HG03025 (cell line): ENCODE data around the gene NPLOC4.
"Not testable (repeated sequence)": the region's sequence is repeated elsewhere in the genome, so short reads cannot be mapped to it uniquely, and the experiment has no call there.

Experiments
- ATAC-seq: cut with Tn5 transposase; IDR thresholded peaks from one replicate; pipeline ENCODE4 v1.9.1; 2021; ENCODE audit warnings: mild to moderate bottlenecking, moderate library complexity; ENCODE audit not compliant: unreplicated experiment, low FRiP score

The NPLOC4 gene

DNA sequence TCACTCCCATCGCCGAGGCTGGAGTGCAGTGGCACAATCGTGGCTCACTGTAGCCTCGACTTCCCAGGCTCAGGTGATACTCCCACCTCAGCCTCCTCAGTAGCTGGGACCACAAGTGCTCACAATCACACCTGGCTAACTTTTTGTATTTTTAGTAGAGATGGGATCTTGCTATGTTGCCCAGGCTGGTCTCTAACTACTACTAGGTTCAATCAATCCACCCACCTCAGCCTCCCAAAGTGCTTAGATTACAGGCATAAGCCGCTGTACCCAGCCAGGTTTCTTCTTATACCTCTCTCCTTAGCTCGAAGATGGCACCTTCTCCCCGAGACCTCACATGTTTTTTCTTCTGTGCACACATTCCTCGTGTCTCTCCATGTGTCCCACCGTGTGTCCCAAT lies 3.1 kb upstream of the NPLOC4 start:
- no peak for ATAC-seq

DNA sequence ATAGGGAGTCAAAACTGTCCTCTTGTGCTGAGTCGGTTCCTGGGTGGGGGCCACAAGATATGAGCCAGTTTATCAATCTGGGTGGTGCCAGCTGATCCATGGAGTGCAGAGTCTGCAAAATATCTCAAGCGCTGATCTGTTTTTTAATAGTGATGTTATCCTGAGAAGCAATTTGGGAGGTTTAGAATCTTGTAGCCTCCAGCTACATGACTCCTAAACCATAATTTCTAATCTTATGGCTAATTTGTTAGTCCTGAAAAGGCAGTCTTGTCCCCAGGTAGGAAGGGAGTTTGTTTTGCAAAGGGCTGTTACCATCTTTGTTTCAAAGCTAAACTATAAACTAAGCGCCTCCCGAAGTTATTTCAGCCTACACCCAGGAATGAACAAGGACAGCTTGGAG lies 1.8 kb upstream of the NPLOC4 start:
- ATAC-seq = no peak

DNA sequence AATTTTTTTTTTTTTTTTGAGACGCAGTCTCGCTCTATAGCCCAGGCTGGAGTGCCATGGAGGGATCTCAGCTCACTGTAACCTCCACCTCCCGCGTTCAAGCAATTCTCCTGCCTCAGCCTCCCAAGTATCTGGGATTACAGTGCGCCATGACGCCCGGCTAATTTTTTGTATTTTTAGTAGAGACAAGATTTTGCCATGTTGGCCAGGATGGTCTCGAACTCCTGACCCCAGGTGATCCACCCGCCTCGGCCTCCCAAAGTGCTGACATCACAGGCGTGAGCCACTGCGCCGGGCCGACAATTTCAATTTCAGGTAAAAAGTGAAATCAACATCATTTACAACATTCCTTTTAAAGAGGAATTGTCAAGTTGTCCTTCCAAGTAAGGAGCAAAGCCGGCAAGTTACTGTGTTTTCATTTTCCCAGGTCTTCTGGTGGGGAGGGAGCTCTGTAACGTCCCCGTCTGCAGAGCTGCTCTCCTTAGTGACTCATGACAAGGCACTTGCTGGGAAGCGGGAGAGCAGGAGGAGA lies 873 bp downstream of the NPLOC4 start:
- ATAC-seq = no peak

DNA sequence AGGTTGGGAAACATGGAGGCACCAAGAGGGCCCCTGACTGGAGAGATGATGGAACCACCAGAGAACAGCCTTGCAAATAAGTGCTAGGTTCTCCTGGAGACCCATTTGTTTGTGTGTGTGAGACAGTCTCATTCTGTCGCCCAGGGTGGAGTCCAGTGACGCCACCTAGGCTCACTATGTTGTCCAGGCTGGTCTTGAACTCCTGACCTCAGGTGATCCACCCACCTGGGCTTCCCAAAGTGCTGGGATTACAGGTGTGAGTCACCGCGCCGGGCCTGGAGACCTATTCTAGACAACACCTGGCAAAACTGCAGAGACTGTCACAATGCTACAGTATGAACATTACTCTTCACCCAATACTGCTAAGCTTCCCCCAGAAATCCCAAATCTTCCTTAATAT lies 1.5 kb downstream of the NPLOC4 start:
- ATAC-seq = no peak

DNA sequence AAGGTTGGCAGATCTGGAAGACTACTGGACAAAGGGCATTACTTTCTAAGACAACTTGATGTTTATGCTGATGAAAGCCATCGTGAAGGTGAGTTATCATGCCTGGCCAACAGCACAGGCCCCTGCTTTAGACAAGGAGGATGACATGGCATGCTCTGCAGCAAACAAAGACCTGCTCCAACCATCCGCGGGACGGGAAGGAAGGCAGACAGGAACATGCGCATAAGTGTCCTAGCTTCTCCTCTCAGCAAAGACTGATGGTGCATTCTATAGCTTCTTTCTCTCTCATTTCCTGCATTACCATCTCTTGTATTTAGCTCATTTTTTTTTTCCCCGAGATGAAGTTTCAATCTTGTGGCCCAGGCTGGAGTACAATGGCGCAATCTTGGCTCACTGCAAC lies 5.4 kb downstream of the NPLOC4 start:
- ATAC-seq = no peak

DNA sequence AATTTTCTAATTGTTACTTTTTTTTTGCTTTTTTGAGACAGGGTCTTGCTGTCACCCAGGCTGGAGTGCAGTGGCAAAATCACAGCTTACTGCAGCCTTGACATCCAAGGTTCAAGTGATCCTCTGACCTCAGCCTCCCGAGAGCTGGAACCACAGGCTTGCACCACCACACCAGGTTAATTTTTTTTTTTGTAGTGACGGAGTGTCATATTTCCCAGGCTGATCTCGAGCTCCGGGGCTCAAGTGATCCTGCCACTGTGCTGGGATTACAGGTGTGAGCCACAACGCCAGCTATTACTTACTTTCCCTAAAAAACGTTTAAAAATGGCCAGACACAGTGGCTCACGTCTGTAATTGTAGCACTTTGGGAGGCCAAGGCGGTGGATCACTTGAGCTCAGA lies 6.6 kb downstream of the NPLOC4 start:
- ATAC-seq = no peak

DNA sequence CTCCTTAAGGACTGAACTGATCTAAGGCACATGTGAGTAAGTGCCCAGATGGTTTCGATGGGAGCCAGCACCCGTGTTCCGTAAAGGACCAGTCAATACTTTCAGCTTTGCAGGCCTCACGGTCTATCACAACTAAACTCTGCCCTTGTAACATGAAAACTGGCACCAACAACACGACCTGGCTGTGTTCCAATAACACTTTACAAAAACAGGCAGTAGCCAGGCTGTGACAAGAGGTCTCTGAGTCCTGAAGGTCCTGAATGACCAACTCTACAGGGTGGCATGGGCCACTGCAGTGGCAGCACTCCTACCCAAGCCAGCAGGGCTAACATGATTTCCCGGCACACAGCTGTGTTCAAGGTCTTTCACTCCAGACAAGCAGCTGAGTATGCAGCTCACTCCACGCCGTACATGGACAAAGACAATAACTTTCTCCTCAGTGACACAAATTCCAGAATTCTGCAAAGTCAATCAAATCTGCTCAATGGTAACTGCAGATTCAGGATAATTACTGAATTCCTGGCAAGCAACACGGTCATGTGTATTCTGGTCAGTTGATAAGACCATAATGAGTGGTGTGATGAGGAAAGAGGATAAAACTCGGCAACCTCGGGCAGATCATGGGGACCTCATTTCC lies 15.3 kb downstream of the NPLOC4 start:
- no peak for ATAC-seq

DNA sequence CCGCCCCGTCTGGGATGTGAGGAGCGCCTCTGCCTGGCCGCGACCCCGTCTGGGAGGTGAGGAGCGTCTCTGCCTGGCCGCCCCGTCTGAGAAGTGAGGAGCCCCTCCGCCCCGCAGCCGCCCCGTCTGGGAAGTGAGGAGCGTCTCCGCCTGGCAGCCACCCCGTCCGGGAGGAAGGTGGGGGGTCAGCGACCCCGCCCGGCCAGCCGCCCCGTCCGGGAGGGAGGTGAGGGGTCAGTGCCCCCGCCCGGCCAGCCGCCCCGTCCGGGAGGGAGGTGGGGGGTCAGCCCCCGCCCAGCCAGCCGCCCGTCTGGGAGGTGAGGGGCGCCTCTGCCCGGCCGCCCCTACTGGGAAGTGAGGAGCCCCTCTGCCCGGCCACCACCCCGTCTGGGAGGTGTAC lies 18.6 kb downstream of the NPLOC4 start:
- not testable (repeated sequence) for ATAC-seq

DNA sequence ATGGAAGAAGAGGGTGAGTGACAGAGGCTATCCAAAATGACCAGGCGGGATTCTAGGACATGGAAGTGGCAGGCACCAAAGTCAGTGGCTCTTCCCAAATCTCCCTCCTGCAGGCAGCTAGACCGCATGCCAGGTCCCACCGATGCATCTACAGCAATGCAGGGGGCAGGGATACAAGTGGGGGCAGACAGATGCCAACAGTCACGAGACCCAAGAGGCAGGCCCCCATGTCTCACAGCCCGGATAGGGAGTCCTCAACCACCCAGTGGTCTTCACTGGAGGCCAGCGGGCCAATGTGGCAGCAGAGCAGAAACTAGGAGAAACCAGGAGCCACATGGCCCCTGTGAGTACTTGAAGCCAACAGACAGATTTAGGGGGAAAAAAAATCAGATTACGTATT lies 20.0 kb downstream of the NPLOC4 start:
- ATAC-seq = no peak

DNA sequence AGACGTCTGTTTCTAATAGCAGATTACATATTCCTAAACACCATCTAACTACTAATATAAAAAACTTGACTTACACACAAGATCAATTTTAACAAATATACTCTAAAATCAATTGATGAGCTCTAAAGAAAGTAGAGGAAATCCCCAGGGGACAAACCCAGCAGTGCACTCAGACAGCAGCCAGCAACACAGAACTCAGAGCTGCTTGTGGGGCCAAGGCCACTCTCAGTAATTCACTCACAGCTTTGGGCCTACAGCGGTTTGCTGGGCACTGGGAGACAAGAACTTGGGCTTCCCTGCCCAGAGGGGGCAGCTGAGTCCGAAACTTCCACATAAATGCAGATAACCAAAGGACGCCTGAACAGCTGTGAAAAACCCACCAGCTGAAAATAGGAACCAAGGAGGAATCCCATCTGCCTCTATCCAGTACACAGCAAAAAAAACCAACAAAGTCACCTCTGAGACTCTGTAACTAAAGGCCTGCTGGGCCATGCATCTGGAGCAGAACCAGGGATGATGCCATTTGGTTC lies 21.4 kb downstream of the NPLOC4 start:
- ATAC-seq = no peak

DNA sequence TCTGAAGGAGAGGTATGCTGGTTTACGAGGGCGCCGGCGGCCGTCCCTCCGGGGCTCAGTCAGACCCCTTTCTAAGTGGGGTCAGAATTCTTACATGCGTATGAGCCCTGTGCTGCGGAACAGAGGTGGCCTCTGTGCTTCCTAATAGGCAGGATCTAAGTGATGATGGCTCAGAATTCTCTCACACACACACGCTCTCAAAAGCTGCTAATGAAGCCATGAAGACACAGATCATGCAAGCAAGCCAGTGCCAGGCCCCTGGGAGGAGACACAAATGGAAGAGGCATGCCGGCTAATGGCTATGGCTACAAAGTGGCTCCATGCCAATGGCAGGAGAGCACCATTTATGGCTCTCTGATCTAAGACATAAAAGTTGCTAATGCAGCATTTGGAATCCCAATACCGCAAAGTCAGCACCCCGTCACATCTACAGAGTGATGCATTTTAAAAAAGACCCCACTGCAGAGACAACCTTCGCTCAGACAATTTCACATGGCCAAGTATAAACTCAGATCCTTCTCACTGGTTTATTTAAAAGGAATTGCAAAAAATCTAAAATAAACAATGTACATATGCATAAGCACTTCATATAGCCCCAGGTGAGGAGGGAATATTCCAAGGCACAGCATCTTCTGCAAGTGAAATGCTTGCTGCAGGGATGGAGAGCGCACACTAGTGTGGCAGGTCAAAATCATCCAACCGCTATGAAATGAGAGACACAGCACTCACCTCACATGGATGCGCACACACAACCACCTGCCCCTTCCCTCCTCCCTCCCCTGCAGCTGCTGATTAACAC lies 24.5 kb downstream of the NPLOC4 start:
- no peak for ATAC-seq

DNA sequence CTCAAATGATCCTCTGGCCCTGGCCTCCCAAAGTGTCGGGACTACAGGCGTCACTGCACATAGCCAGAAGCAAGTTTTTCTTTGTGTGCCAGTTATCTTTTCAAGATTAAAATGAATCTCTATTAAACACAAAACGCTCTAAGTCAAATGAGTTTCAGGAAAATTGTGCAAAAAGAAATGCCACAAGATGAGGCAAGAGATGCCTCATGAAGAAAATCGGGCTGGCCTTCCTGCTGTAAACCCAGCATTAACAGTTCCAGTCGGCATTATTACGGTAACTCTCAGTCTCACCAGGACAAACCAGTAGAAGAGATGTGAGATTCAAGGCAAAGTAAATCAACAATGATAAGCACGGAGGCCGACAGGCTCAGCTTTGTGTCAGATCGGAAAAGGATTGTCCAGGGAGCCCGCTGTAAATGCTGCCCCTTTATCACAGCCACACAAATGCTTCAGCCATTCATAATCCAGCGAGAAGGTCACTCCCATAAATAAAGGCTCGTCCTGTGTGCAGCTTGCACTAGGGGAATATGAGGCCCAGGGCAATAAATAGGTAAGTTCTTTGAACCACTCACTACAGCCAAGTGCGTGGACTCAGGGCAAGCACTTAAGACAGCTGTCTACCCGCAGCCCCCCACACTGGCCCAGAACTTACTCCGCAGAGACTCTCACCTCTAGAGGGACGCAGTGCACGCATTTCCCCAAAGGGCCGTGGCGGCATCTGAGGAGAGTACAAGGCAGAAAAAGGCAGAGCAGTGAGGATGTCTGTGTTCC lies 27.2 kb downstream of the NPLOC4 start:
- ATAC-seq = no peak

DNA sequence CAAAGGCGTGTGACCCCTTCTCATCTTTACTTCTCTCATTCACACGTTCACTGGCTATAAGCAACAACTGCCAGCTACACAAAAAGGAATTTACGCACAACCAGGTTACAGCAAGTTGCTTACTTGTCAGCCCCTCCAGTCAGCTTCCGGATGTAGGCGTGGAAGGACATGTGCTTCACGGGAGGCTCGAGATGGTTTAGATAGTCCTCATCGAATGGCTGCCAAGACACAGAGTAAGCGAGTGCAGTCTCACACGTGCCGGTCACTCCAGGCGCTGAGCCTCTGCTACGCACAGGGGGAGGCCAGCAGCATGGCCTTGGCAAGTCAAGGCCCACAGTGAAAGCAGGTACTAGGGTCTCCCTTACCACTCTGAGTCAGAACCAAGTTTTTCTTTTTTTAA lies 28.3 kb downstream of the NPLOC4 start:
- ATAC-seq = no peak

DNA sequence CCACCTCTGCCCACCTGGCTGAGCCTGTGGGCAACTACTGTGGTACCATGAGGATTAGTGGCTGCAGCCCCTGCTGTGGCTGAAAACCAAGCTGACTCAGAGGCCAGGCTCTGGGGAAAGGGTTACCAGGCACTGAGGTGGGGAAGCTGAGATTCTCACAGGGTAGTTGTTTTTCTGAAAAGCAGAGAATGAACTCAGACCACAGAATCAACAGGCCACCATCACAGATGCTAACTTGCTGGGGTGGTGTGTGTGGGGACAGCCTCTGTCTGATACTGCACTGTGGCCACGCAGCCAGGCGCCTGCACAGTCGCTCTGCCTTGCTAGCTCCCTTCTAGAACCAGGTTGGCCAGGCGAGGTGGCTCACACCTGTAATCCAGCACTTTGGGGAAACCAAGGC lies 28.8 kb downstream of the NPLOC4 start:
- ATAC-seq = no peak

DNA sequence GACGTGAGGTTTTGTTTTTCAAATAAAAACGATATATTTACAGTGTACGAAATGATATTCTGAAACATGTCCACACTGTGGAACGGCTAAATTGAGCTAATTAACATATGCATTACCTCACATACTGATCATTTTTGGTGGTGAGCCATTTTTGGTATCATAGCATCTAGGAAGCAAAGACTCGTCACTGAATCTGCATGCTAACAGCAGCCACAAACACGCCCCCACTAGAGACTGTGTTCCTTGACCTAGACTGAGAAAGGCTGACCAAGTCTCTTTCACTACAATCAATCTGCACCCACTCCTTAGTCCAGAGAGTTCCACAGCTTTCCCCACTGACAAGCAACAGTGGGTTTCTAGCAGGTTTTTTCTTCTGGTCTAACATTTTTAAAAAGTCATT lies 29.5 kb downstream of the NPLOC4 start:
- no peak for ATAC-seq

DNA sequence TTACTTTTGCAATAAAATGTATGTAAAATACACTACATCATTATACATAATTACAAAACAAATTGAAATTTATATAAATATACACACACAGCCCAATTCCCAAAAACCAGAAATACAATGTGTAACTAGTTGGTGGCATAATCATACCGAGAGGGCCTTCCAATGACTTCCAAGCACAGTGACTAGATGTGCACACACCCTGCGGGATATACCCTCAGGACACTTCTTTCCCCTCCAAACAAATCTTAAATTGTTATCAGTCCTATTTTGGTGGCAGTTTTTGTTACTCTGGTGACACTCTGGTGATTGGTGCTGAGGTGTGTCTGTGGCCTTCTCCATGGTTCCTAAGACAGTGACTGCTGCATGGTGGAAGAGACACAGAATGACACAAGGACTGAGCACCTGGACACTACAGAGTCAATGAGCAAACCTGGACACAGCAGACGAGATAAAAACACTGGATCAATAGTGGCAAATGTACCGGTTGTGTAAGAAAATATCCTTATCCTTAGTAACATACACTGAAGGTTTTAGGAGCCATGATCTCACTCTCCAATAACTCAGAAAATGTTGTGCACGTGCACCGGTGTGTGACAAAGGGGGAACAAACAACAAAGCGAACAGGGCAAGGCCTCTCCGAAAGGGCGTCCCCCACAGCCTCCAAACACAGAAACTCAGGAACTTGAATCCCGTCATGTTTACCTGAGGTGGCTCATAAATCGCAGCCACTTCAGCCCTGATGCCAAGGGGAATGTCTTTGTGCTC lies 32.9 kb downstream of the NPLOC4 start:
- ATAC-seq = no peak

DNA sequence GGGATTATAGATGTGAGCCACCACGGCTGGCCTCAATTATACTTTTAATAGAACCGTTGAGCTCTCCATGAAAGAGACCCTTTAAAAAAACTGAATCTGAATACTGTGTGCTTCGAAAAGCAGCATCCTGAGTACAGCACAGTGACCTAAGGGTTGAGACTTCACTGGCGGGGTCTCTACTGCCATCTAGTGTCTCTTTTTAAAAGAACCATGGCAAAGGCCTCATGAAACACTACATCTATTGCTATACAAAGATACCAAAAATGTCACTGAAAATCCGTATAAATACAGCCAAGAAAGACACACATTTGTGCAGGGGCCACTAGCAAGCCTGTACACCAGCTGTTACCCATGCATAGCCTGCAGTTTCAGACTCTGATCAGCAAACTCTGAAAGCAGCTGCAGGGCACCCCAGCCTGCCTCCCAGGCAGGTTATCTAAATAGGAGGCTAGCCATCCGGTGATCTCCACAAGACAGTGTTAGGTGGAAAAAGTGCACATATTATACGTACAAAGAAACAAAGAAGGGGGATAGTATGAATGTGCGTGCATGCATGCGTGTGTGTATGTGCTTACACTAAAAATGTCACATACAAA lies 35.3 kb downstream of the NPLOC4 start:
- ATAC-seq = no peak

DNA sequence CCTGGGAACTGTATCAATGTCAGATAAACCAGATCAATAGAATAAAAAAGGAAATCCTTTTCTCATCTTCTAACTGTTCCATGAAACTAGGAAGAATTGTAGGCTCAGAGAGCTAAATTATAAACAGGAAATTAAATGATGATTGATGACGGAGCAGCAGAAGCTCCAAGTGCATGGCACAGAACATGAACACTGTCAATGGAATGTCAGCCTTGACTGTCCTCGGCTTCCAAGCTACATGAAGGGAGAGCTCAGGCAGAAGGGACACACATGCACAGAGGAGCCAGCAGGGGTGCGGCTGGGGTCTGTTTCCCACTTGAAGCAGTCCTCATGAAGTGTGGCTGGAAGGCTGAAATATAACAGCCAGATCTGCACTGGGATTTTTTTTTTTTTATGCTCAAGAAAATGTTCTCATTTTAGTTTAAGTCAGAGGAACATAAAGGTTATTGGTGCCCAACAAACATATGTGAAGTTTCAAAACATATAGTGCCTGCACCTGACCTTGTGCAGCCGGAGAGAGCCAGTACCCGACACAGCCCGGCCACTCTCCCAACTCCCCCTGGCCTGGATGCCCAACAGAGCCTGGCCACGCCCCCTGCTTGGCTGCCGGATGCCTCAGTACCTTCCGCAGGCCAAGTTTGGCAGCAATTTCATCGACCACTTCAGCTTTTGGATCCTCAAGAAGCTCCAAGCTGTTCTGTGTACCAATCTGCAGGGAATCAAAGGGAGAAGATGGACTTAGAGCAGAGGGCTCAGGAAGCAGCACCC lies 37.0 kb downstream of the NPLOC4 start:
- no peak for ATAC-seq
